Activated naive CD8-positive, alpha-beta T cell treated with anti-CD3 and anti-CD28 coated beads, Interleukin-2, amount 50 U/mL, for 16 hours (primary cell): ENCODE data around the gene CUL5.
"Not testable (repeated sequence)": the region's sequence is repeated elsewhere in the genome, so short reads cannot be mapped to it uniquely, and the experiment has no call there.

ENCODE experiments used
- DNase-seq: peaks from one replicate; pipeline ENCODE4 v3.0.0-alpha.2; 2020; ENCODE audit warnings: low read depth, low spot score

Gene CUL5

GRCh38 chr11:108112057-108112456, 103.4 kb downstream of the CUL5 start:
- DNase-seq, result no peak

GRCh38 chr11:108115500-108116140, 106.9 kb downstream of the CUL5 start:
- no peak for DNase-seq

- DNase-seq, result no peak
Observed at GRCh38 chr11:108117746-108118371, 109.2 kb downstream of the CUL5 start.

GRCh38 chr11:108120936-108121273, 112.2 kb downstream of the CUL5 start:
- DNase-seq, result not testable (repeated sequence)

- DNase-seq, result peak; percentile 92
Observed at GRCh38 chr11:108121274-108122155, 112.8 kb downstream of the CUL5 start, which contains the start of gene ACAT1. Gene ACAT1 (plus strand): TSS chr11:108121567. CDS start chr11:108121607, 40 bp downstream.

GRCh38 chr11:108122166-108122628, 113.5 kb downstream of the CUL5 start:
- no peak for DNase-seq

GRCh38 chr11:108125096-108125495, 116.4 kb downstream of the CUL5 start:
- no peak for DNase-seq

- DNase-seq, result no peak
Observed at GRCh38 chr11:108128772-108129171, 120.1 kb downstream of the CUL5 start.

- DNase-seq, result no peak
Observed at GRCh38 chr11:108131993-108132392, 123.3 kb downstream of the CUL5 start.

- not testable (repeated sequence) for DNase-seq
Observed at GRCh38 chr11:108132993-108133538, 124.4 kb downstream of the CUL5 start.

GRCh38 chr11:108135845-108136544, 127.3 kb downstream of the CUL5 start:
- DNase-seq, result no peak

GRCh38 chr11:108137212-108137611, 128.5 kb downstream of the CUL5 start:
- DNase-seq, result no peak

GRCh38 chr11:108142304-108142703, 133.6 kb downstream of the CUL5 start:
- DNase-seq, result no peak

GRCh38 chr11:108144615-108145014, 135.9 kb downstream of the CUL5 start:
- no peak for DNase-seq

- no peak for DNase-seq
Observed at GRCh38 chr11:108147150-108147549, 138.5 kb downstream of the CUL5 start.

GRCh38 chr11:108148556-108148955, 139.9 kb downstream of the CUL5 start:
- no peak for DNase-seq

GRCh38 chr11:108154591-108154990, 145.9 kb downstream of the CUL5 start:
- no peak for DNase-seq
